HG02938 (cell line): ENCODE results near the gene ECSIT.

Source experiments
- ATAC-seq: cut with Tn5 transposase; IDR thresholded peaks from one replicate; pipeline ENCODE4 v1.9.1; 2021; ENCODE audit warnings: mild to moderate bottlenecking, moderate library complexity; ENCODE audit not compliant: unreplicated experiment

Gene ECSIT

DNA sequence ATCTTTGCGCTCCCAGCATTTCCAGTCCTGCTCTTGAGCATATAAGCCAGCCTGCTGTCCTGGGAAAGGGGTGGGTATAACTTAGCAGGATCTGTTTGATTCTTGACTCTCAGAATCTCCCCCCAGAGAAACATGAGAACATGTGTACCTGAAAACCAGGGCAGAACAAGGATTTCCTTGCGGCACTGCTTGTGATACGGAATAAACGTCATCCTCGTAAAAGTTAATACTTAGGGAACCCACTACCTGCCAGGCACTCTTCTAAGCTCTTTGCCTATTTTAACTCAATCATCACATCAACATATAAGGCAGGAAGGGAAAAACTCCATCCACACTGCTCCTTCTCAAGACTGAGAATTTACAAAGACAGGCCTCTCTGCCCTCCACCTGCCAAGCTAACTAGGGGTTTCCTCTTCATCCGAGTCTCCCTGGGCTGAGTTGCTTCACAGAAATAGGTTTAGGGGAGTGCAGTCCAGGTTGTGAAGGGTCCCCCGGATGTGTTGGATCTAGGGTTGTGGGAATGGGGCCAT is 24.4 kb downstream of the ECSIT start:
- no peak for ATAC-seq

DNA sequence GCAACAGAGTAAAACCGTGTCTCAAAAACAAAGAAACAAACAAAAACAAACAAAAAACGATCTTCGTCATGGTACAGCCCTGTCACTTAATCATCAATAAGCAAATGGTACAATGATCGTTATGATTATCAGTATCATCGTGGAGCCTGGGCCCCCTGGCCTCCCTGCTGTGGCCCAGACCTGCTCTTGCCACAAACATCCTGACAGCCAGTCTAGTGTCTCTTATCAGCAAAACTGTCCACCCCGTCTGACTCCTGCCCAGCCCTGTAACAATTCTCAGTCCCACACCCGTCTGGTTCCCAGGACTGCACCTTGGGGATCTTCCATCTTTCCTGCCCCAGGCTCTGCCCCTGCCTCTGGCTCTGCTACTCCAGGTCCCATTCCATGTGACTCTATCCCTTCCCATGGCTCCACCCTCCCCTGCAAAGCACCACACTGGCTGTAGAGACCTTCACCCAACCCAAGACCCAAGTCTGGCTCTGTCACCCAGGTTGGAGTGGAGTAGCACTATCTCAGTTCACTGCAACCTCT is 29.0 kb downstream of the ECSIT start:
- no peak for ATAC-seq

DNA sequence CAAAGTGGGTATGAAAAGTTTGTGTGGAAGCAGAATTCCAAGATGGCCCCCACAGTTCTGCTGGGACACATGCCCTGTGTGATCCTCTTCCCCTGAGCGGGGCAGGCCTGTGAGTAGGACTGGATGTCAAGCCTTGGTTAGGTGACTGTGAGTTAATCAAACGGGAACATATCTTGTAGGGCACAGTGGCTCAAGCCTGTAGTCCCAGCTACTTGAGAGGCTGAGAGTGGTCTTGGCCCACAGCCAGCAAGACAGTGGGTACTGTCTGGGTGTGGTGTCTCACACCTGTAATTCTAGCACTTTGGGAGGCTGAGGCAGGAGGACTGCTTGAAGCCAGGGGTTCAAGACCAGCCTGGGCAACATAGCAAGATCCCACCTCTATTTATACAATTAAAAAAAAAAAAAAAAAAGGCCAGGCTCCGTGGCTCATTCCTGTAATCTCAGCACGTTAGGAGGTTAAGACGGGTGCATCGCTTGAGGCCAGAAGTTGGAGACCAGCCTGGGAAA is 29.7 kb downstream of the ECSIT start:
- ATAC-seq, result no peak

DNA sequence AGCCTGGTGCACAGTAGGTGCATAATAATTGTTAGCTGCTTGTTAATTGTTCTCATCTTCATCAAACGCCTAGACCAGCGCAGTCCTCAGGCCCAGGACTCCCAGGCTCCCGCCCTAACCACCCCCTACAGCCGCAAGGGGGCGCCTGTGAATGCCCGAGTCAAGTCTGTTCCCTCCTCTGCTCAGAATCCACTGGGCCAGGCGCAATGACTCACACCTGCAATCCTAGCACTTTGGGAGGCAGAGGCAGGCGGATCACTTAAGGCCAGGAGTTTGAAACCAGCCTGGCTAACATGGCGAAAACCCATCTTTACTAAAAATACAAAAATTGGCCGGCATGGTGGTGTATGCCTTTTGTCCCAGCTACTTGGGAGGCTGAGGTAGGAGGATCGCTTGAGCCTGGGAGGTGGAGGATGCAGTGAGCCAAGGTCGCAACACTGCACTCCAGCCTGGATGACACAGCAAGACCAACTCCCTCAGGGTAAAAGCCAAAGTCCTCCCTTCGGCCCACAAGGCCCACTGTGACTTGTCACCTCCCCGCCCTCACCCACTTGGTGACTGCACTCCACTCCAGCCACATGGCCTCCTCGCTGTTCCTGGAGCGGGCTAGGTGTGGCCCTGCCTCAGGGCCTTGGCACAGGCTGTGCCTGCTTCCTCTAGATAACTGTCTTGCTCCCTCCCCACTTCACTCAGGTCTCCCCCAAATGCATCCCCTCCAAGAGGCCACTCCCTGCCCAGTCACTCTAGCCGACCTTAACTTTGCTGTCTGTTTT is 32.4 kb downstream of the ECSIT start:
- no peak for ATAC-seq

DNA sequence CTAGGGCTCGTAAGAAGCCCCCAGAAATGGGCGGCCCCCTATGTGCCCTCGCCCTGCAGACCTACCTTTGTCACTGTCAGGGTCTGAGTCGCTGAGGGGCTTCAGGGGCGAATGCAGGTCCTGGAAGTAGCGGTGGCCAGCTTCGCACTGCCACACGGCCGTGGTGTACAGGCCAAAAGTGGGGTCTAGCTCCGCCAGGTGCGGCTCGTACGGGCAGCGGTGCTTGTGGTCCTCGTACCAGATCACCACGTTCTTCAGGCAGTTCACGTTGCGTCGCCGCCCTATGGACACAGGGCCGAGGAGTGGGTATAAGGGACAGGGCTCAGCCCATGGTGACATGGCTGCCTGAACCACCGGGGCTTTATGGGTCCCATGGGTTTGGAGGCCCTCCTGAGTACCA is 33.0 kb downstream of the ECSIT start:
- ATAC-seq, result no peak

DNA sequence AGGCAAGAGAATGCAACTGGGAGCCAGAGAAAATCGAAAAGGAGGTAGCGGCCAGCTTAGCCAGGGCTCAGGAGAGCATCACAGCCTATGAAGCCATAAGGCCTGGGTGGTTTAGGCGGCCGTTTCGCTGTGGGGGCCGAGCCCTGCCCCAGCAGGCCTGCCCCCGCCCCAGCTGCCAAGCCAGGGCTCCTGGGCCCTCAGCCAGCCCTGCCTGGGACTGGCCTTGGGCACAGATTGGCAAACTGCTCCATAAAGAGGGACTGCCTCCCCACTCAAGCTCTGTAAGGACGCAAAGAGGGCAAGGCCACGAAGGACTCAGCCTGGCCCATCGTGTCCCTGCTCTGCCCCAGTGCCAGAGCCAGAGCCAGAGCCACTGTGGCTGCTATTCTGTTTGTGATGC is 33.5 kb downstream of the ECSIT start:
- no peak for ATAC-seq

DNA sequence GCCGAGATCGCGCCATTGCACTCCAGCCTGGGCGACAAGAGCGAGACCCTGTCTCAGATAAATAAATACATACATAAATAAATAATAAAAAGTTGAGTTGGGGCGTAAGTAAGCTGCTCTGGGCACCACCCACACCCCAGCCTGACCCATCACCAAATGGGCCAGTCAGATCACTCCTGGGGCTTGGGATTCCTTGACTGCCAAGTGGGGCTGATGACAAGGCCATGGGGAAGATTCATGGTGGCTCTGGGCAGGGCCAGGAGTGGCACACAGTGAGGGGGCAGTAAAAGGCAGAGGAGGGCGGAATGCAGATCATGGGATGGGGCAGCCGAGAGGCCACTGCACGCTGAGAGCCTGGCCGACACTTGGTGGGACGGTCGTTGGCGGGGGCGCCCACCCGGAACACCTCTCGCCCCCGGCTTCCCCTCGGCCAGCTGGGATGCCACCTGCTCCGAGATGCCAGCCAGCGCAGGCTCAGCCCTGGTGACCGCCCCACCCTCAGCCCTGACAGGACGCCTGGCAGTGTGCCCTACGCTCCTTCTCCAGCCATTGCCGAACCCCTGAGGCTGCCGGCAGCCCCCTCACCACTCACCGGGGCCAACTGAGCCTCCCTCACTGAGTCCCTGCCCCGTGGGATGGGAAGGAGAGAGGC is 34.2 kb downstream of the ECSIT start:
- ATAC-seq, result no peak

DNA sequence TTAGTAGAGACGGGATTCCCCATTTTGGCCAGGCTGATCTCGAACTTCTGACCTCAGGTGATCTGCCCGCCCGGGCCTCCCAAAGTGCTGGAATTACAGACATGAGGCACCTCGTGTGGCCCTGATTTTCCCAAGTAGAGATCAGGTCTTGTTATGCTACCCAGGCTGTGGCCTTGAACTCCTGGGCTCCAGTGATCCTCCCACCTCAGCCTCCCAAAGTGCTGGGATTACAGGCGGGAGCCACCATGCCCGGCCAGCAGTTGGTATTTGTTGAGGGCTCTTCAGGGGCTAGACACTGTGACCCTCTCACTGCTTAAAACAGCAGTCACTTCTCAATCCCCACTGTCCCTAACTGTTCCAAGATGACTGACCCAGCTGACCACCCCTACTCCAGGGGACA is 39.6 kb downstream of the ECSIT start:
- no peak for ATAC-seq

DNA sequence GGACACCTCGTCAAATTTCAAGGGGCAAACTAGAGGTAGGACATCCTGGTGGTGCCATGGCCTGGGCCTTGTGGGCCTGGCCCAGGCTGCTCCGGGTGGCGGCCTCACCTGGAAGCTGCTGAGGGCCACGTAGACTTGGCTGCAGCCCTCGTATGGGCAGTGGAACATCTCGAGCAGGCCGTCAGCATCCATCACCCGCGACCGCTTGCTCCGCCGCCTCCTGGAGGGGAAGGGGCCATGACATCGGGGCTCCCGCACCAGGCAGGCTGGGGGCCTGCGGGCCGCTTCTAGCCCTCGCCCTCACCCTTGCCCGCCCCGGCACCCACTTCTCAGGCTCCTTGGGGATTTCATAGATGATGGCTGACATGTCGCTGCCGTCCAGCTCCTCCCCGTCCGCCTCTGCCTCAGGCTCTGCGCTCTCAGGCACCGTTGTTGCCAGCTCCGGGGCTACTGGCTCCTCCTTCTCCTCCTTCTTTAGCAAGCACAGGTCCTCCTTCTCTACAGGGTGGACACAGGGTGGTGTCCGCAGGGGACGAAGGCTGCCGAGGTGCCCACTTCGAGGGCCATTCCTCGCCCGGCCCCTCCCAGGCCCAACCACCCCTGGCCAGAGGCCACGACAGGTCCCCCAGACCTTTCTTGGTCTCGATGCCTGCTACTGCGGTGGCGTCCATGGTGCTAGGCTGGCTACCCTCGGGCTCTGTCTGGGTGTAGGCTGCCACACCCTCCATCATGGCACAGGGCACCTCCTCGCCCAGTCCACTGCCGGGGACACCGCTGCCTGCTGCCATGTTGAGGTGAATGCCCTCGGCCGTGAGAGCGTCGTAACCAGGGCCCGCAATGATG is 42.1 kb downstream of the ECSIT start:
- ATAC-seq, result no peak

DNA sequence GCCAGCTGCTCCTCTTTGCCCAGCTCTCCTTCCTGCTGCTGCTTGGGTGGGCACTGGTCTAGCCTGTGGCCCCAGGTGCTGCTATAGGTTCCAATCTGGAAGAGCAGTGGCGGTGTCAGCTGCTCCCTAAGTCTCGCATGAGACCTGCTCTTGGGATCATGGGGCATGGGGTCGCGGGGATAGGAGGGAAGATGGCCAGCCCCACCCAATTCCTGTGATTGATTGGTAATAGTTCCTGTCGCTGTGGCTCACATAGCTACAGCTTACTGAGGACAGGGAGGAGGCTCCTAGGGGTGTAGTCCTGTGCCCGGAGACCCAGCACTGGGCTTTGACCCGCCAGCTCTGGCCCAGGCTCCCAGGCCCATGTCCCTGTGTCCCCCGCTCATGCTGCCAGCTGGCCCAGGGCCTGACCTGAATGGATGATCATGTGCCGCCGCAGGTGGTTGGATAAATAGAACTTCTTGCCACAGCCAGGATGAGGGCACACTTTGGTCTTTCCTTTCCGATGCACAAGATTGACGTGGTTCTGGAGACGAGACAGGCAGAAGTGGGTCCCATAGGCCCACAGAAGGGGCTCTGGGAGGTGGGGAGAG is 43.6 kb downstream of the ECSIT start:
- ATAC-seq, result no peak

DNA sequence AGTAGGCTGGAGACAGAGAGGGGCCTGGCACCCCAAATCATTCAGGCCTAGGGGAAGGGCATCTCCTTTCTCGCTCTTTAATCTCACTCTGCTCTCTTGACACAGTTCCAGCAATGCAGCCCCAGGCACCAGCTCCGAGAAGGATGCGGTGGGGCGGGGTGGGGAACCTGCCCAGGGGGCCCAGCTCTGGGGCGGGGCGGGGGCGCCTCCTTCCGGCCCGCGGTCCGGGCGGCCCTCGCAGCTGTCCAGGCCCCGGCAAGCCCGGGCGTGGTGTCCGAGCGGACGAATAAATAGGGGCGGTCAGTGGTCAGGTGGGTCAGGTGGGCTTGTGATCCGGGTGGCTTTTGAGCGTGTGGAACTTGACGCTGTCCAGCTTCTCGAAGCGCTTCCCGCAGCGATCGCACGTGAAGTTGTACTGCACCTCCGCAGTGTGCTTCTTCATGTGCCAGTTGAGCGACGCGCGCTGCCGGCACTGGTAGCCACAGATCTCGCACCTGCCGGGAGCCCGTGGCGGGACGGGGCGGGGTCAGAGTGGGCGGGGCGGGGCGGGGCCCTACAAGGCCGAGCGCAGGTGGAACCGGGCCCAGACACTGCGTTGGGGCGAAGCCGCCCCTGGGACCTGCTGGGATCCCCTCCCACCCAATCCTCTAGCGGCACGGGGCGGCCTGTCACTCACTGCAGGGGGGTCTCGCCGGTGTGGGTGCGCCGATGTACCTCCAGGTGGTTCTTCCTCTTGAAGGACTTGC is 45.4 kb downstream of the ECSIT start:
- no peak for ATAC-seq

DNA sequence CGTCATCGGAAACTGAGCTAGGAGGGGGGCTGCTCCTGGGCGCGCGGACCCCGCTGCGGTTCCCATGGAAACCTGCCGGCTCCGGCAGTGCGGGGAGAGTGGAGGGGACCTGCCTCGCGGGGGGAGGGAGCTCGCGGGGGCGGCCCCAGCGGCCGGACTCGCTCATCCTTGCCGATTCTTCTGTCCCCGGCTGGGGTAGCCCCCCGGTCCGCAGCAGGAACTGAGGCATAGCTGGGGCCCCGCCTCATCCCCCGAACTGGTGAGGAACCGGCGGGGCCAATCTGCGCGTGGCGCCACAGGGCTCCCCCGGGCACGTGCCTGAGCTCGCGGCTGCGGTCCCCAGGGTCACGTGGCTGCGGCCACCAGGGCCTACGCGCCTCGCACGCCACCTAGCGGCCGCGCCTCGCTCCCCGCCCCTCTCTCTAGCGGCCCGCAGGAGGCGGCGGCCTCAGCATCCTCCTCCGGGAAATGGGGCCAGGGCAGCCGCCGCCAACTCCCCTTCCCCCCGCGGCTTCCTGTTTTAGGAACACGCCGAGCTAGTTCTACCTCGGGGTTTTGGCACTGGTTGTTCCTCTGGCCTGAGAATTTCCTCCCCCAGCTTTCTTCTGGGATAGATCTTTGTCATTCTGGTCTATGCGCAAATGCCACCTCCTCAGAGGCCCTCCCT is 46.4 kb downstream of the ECSIT start:
- ATAC-seq, result no peak

DNA sequence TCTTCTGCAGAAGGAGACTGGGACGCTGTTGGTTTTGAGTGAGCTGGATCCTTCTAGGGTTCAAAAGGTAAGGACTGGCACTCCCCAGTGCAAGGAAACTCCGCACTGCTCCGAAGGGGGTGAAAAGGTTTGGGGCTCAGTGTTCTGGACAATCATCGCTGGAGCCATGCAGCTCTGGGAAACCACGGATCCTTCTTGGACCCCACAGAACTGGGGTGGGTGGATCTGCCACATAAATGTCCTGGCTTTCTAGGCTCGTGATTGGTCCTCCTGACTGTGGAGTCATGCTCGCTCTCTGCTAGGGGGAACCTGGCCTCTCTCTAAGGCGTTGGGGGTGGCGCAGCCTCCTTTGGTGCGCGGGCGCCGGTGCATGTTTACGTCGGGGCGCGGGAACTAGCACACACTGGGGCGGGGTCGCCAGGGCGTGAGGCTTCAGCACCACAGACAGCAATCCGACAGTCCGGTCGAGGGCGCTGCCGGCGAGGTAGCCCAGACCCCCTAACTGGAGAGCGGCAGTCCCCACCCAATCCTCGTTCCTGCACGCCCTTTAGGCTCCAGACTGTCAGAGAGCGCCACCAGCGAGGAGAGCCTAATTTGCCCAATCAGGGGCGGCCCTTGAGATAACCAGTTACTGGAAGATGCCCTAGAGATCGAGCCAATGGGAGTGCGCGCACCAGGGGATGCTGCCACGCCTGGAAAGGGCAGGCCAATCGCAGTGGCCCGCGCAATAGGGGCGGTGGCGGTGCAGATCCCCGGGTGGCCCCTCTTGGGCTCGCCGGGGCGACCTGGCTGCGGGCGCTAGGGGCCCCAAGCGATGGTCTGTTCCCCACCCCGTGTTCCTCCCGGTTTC is 47.2 kb downstream of the ECSIT start:
- ATAC-seq, result no peak

DNA sequence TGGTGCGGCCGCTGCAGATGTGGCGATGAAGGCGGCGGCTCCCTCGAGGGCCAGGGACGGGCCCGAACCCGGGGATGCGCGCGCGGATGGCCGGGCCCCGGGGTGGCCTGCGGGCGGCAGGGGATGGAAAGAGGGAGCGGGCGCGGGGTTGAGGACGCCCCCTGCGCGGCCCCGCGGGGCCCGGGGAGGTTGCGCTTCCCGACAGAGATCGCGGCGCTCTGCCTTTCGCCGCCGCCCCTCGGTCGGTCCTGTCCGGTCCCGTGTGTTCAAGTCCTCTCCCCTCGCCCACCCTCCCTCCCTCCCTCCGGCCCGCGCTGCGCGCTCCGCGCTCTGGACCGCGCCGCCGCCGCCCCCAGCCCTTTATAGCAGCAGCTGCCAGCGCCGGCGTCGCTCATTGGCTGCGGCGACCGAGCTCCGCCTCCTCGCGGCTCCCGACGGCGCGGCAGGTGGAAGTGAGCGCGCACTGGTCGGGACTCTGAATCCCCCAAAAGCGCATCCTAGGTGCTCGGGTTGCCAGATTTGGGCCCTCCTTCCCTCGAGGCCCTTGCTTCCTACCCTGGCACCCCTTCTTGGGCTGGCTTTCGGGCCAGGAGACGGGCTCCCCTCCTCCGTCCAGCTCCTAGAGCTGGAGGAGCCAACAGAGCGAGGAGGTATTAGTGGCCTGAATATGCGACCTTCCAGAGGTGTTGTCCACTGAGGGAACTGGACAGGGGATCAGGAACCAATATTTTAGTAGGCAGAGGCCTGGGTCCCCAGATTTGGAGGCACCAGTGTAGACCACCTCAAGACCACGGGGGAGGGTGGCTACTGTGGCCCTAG is 48.0 kb downstream of the ECSIT start, which contains the start of gene ELAVL3:
Gene ELAVL3, minus strand, starts transcription at position 332 of the 819 bp plus-strand sequence. CDS start 438 bp downstream, outside the sequence.
- no peak for ATAC-seq

DNA sequence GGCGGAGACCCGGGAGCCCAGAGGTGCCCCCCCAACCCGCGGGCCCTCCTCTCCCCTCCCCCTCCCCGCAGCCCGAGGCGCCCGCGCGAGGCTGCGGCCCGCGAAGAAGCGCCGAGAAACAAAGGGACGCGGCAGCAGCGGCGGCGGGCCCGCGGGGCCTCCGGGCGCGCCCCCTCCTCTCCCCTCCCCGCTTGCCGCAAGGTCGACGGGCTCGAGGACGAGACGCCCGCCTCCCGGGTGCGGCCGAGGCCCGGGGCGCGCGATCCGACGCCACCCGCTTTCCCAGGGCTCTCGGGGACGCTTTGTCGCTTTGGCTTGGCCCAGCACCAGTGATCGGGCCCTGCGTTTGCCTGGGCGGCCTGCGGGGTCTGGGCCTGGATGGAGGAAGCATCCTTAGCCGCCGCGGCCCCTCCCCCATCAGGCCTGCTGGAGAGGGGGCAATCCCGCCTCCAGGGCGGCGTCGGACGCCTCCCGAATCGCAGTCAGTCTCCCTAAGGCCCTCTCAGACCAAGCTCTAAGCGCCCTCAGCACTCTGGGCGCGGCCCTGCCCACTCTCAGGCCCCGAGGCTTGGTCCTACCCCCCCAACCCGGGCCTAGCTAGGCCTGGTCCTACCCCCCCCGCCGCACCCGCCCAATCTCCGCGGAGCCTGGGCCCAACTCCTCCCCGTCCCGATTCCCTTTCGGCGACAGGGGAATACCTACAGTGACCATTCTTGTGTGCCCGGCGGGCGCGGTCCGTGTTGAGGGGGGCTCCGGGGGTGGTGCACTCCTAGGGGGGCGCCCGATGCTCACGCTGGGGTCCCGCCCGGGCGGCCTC is 48.8 kb downstream of the ECSIT start:
- no peak for ATAC-seq

DNA sequence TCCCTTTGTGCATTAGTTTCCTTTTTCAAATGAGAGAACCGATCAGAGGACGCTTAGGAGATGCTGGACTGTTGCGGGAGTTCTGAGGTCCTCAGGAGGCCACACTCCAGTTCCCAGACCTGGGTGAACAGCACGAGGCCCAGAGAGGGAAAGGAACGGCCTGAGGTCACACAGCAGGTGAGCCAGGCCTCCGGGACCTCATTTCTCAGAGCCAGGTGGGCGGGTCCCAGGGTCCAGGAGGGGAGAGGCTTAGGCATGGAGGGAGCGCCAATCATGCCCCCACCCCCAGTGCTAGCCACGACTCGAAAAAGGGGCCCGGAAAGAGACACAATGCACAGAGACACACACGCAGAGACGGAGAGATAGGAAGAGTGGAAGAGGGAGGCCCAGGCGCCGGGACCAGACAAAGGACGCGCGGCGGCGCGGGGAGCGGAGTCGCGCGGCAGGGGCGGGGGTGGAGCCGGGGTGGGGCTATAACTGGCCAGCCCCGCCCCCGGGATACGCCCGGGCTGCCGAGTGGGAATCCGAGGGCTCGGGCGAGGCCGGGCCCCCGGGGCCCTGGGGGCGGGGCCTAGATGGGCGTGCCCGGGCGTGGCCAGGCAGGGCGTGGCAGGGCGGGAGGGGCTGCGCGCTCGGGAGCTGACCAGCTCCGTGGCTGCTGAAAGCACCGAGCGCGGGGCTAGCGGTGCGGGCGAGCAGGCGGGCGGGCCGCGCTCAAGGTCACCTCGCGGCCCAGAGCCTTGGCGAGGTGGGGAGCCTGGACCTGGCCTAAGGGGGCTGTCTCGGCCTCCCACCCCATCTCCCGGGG is 49.6 kb downstream of the ECSIT start:
- ATAC-seq, result no peak
